ENCODE data around the gene MRPS23. TPM values are rescaled to one million over a fixed set of nuclear protein-coding genes. Genes with fewer than 3 reads are reported as not detected.

The MRPS23 gene
- total and polyA plus RNA-seq, 2 of the 8 experiments (the other 6 are each of a cell fraction or from before 2014, with no cell fraction given), result 38.6 to 60.4 TPM

DNA sequence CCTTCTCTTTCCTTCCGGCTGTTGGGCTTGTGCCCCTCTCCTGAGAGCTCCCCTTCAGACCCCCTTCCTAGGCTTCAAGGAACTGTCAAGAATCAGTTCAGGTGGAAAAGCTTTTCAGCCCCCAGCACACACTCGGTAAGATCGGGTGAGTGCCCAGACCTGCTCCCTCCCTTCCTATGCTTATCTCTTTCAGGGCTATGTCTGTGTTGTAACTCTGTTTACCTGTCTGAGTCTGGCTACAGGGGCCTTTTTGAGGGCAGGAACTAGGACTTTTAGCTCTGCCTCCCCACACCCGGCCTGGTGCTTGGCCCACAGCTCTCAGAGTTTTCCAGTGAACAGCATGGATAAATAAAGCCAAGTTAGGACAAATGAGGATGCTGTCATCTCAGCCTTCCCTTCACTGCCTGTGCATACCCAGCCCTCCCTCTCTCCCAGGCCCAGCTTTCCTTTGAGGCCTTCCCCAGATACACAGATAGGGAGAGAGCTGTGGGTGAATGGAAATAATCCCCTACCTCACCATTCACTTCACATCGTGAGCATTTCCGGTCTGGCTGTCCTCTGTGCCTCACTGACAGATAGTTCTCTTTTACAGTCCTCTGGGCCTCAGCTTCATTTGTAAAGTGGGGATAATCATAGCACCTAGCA is 5.7 kb upstream of the MRPS23 start (continued):
- TF ChIP-seq FOSL1 (IDR thresholded peaks at IDR 0.05; ENCODE audit: insufficient read depth, low read depth, low read length) (no peak), GTF2F1 (IDR thresholded peaks at IDR 0.05; ENCODE audit: borderline replicate concordance, low read depth, low read length) (no peak)
